Testis (tissue), 3 donors: ENCODE results near the gene HEXIM1. TPM values are rescaled to one million over a fixed set of nuclear protein-coding genes. Genes with fewer than 3 reads are reported as not detected.
A peak's percentile ranks its signal among the peaks of the same experiment; 100 is the strongest.

Experiments used
- DNase-seq: peaks from one replicate; pipeline ENCODE4 v3.0.0-alpha.2; 2019
- H3K27ac ChIP-seq, 2 donors: fragments of 200-600 bp; sonication (generic); one replicate each; pipeline ENCODE4 v1.5.1; 2019
- H3K27me3 ChIP-seq: fragments of 200-600 bp; sonication (generic); one replicate; pipeline ENCODE4 v1.5.1; 2019
- H3K36me3 ChIP-seq: fragments of 200-600 bp; sonication (generic); one replicate; pipeline ENCODE4 v1.5.1; 2017; ENCODE audit warnings: low read depth; ENCODE audit errors: missing control alignments
- H3K4me1 ChIP-seq: fragments of 200-600 bp; sonication (generic); one replicate; pipeline ENCODE4 v1.5.1; 2019
- H3K4me3 ChIP-seq, 2 donors: fragments of 200-600 bp; sonication (generic); one replicate each; pipeline ENCODE4 v1.5.1; 2017 to 2019
- H3K9me3 ChIP-seq: fragments of 200-600 bp; sonication (generic); one replicate; pipeline ENCODE4 v1.5.1; 2017
- CTCF ChIP-seq, 3 experiments: fragments of 450-650 bp in 2 of 3; fragments of 200-600 bp in 1 of 3; sonication (generic) in 1 of 3; IDR thresholded peaks; one replicate each; pipeline ENCODE4 v1.5.1; 2016 to 2019; ENCODE audit warnings: antibody characterized with exemption in 3 of 3, mild to moderate bottlenecking in 2 of 3, moderate library complexity in 1 of 3
- POLR2A ChIP-seq: fragments of 450-650 bp; IDR thresholded peaks from one replicate; pipeline ENCODE4 v1.6.1; 2017; ENCODE audit warnings: antibody characterized with exemption, mild to moderate bottlenecking, moderate library complexity
- WGBS, 2 donors: methylation state at CpG; one replicate each; pipeline ENCODE4 v1.1.5; 2018; 5-methylcytosine and 5-hydroxymethylcytosine counted together
- intact Hi-C: fragments of 100-400 bp; cut with DNase I; formaldehyde crosslinking; loops from one replicate; pipeline ENCODE4 v1.15.1; 2023; ENCODE audit warnings: low total_unique reads
- polyA plus RNA-seq: library from polyadenylated mRNA; stranded (reverse); fragments of 350-450 nt; fragmentation: Illumina TruSeq; extraction: RNeasy Lipid Tissue Mini Kit (QIAGEN cat#74804); gene quantifications from one replicate; pipeline ENCODE4 v1.2.3, GENCODE V29; 2014; ENCODE audit warnings: low read depth, low replicate concordance; ENCODE audit not compliant: insufficient read depth
- total RNA-seq, 2 donors: library from RNA; depleted of rRNA; stranded (reverse); fragments of >200 nt; gene quantifications; one replicate each; pipeline ENCODE4 v1.2.3, GENCODE V29; 2016

Gene HEXIM1
- total and polyA plus RNA-seq, 3 donors from 2014 or later: 38.8 to 68.8 (median 51.8) TPM

DNA sequence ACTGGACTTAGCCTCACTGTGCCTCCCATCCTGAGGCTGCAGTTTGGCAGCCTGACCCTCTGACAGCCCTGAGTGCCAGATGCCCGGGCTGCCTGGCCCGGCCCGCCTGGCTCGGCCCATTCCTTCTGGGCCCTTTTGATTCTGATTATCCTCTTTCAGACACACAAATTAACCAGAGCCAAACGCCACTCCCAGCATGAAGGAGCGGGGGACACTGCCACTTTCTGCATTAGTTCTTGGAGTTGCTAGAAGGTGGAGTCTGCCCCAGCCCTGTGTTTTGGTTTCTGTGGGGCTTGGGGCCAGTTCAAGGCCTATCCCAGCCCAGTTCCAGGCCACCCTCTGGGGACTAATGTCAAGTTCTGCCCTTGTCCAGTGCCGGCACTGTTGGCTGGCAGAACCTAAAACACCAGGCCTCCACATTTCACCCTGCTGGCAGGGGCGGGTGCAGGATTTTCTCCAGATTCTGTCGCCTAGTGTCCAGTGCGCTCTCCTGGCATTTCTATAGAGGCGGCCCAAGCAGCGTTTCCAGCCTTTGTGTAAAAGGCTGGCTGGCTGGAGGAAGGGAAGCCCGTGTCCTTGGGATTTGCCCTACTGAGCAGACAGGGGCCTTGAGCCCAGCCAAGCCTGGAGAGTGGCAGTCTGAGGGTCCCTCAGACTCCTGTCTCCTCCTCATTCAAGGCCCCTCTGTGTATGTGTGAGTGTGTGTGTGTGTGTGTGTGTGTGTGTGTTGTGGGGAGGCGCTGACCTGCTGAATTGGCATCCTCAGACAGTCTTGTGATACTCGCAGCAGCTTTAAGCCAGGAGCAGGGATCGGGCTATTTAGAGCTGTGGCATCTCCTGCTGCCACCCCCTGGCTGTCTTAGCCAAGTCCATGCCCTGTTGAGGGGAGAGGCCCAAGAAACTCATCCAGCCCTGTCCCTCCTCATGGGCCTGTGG, 37.3 kb upstream of the HEXIM1 start:
- Histone ChIP-seq H3K27ac (peak overlapping the region; percentile 67 to 84), H3K4me1 (peaks cover 43% of the 10 kb centered on the region)
- DNase-seq: peak; percentile 73

GRCh38 chr17:45111850-45112249, 36.4 kb upstream of the HEXIM1 start:
- Histone ChIP-seq H3K27me3 (no peaks in the 10 kb centered on the region), H3K9me3 (no peaks in the 10 kb centered on the region), H3K27ac (peak overlapping the region; percentile 67 to 84), H3K4me3 (no peak overlapping the region), H3K36me3 (no peaks in the 10 kb centered on the region), H3K4me1 (peaks cover 43% of the 10 kb centered on the region)
- intact Hi-C loops: no loop called here
- TF ChIP-seq POLR2A (no peak), CTCF (IDR thresholded peaks at IDR 0.05) (no peak)
- WGBS, 2 donors: 88 to 93% methylated on average over 5 to 11 of the region's 11 CpGs
- DNase-seq: no peak

More for the DNA sequence above, 37.3 kb upstream of the HEXIM1 start:
- TF ChIP-seq POLR2A (no peak), CTCF (IDR thresholded peaks at IDR 0.05) (no peak)
- no peaks in the 10 kb centered on the region for H3K9me3 ChIP-seq
- no peaks in the 10 kb centered on the region for H3K36me3 ChIP-seq
- H3K4me3 ChIP-seq: no peak overlapping the region
- intact Hi-C loops: no loop called here
- no peaks in the 10 kb centered on the region for H3K27me3 ChIP-seq
- WGBS, 2 donors: 33 to 41% methylated on average over 8 to 16 of the region's 16 CpGs

GRCh38 chr17:45112559-45113423, 35.5 kb upstream of the HEXIM1 start:
- TF ChIP-seq CTCF (IDR thresholded peaks at IDR 0.05): no peak
- no peak for TF ChIP-seq POLR2A
- H3K4me1 ChIP-seq: peaks cover 34% of the 10 kb centered on the region
- H3K9me3 ChIP-seq: no peaks in the 10 kb centered on the region
- 91 to 93% methylated on average over 17 to 23 of the region's 23 CpGs for WGBS, 2 donors
- H3K27me3 ChIP-seq: no peaks in the 10 kb centered on the region
- H3K4me3 ChIP-seq: no peak overlapping the region
- intact Hi-C loops: no loop called here
- H3K27ac ChIP-seq: peak overlapping the region; percentile 67 to 84
- no peaks in the 10 kb centered on the region for H3K36me3 ChIP-seq
- no peak for DNase-seq

DNA sequence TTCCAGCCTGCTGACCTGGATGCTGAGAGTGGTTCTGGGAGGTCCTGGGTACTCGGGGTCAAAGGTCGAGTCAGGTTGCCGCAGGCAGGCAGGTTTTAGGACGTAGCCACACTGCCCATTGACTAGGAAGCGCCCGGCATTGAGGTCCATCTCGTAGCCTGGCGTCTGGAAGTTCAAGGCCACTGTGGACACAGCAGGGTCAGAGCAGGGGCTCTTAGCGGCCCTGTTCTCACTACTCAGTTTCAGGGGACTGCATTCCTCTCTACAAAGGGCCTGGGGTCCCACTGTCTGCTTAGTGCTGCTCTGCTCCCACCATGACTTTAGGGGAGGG, 34.9 kb upstream of the HEXIM1 start:
- Histone ChIP-seq H3K4me3 (no peak overlapping the region), H3K36me3 (no peaks in the 10 kb centered on the region), H3K4me1 (peaks cover 30% of the 10 kb centered on the region), H3K27ac (no peak overlapping the region), H3K9me3 (no peaks in the 10 kb centered on the region), H3K27me3 (no peaks in the 10 kb centered on the region)
- intact Hi-C loops: no loop called here
- 79% methylated on average over 9 of the region's 9 CpGs; no CpG with 5 or more reads in 1 of the 2 donors for WGBS, 2 donors
- DNase-seq: no peak
- TF ChIP-seq CTCF (IDR thresholded peaks at IDR 0.05): no peak
- no peak for TF ChIP-seq POLR2A
